Amniotic stem cell (primary cell): ENCODE results near the gene CAD.

ENCODE experiments used
- DNase-seq: peaks from one replicate; lab custom pipeline; 2025; lab: John Stamatoyannopoulos, UW

The CAD gene

GRCh38 chr2:27198627-27199026, 18.5 kb upstream of the CAD start:
- no peak for DNase-seq

DNA sequence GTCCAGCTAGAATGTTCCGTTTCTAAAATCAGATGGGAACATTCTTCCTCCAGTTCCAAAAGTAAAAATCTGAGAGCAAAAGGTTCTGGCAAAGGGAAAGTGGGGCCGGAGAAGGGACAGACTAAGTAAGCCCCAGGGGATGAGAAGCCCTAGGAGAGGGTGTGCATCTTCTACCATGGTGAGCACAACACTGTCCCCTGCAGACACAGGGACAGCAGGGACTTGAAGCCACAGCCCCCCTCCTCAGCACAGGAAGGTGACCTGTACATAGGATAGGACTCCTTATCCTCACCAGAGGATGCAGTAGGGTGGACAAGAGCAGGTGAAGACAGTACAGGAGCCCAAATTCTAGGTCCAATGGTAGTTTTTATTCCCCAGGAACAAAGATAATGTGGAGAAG, 17.9 kb upstream of the CAD start:
- DNase-seq = no peak

DNA sequence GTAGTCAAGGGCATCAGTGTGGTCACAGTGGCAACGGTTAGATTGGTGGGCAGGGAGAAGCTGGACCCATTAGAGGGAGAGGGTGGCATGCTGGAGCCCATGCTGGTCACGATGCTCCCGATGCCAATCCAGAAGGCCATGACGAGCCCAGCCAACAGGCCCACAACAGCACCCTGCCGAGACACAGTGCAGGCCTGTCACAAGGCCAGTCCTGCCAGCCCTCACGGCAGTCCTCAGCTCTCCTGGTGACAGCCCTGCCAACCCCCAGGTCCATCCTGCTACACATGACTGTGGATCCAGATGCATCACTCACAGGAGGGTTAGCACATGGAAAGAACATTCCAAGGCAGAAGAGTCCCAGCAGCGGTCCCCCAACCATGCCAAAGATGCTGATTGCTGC, 15.5 kb upstream of the CAD start:
- no peak for DNase-seq

DNA sequence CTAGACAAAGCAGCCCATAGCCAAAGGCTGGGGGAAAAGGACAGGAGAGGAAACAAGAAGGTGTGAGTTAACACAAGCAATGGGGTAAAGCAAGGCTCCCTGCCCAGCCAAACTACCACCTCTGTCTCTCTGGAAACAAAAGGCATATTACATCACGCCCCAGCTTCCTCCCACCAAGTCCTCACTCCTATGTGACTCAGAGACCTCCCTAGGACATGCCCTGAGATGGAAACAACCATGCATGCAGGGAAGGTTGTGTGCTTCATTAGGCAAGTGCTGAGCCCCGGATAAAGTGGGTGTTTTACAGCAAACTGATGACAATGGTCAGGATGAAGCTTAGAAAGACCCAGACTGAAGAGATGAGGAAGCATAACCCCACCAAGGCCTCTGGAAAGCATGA, 14.3 kb upstream of the CAD start:
- no peak for DNase-seq

- DNase-seq = no peak
Measured at GRCh38 chr2:27203741-27204140, 13.4 kb upstream of the CAD start.

GRCh38 chr2:27204566-27204965, 12.6 kb upstream of the CAD start:
- no peak for DNase-seq

- DNase-seq = no peak
Measured at GRCh38 chr2:27205206-27205605, 12.0 kb upstream of the CAD start.

DNA sequence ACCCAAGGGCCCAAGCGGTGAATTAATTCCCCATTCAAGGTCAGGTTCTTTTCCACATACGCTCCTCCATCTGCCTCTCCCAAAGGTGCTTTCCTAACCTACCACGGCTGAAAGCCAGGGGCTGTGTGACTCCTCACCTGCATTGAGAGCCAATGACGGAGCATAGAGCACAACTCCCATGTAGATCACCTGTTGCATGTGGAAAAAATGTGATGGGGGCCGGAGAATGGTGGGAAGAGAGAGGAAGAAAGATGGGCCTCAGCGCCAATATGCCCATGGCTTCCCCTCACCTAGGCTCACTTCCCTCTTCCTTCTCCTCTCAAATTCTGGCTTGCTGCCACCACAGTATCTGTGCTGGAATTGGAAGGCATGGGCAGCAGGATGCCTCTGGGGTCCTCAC, 10.8 kb upstream of the CAD start:
- DNase-seq = no peak

DNA sequence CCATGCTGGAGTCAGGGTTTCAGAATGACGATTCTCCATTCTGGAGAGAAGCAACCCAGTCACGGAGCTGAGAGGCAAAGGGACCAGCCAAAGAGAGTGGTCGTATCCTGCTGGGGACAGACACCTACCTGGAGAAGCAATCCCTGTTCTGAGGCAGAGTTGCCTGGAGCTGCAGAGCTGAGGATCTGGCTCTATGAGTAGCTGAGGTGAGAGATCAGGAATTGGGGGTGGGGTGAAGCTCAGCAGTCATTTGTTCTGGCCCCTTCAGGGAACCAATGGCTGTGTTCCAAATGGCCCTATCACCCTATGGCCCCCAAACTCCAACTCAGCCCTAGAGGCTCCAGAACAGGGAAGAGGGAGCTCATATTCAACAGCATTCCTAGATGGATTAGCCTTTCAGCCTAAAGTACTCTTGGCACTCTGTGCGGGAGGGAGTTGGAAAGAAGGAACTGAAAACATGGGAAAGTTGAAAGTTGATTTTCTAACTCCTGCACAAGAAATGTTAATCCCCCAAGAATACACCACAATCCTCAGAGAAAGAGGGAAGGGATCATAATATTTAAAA, 8.6 kb upstream of the CAD start:
- DNase-seq = no peak

GRCh38 chr2:27209621-27210401, 7.4 kb upstream of the CAD start:
- DNase-seq = no peak

GRCh38 chr2:27211241-27211942, 5.8 kb upstream of the CAD start:
- no peak for DNase-seq

DNA sequence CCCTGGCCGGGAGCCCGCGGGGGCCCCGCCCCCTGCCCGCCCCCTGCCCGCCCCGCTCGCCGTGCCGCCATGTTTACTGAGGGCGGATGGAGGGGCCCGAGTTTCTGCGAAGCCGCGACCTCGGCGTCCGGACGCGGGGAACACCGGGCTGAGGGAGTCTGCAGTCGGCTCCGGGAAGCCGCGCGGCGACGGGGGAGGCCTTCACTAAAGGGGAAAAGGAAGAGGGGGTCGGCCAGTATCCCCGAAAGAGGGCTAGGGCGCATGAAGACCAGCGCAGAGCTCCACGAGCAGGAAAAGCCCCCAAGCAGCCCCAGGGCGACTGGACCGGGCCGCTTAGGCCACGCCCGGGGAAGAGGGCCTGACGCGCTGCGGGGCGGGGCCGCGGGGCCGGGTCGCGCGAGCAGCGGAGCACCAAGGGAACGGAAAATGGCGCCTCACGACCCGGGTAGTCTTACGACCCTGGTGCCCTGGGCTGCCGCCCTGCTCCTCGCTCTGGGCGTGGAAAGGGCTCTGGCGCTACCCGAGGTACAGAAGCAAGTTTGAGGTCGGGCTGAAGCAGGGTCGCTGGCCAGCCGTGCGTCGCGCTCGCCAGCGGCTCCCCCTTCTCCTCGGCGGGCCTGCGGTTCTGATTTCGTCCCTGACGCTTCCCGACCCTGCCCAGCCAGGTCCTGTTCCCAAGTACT, 5.1 kb upstream of the CAD start, which contains the start of the genes ATRAID and SLC5A6:
Gene ATRAID (plus strand): TSS at position 99 of the 683 bp plus-strand sequence. CDS start 328 bp downstream, at position 427.
Gene SLC5A6 (minus strand): TSS at position 326 of the 683 bp plus-strand sequence. CDS start 4,618 bp downstream, outside the sequence.
- DNase-seq = peak; percentile 80

DNA sequence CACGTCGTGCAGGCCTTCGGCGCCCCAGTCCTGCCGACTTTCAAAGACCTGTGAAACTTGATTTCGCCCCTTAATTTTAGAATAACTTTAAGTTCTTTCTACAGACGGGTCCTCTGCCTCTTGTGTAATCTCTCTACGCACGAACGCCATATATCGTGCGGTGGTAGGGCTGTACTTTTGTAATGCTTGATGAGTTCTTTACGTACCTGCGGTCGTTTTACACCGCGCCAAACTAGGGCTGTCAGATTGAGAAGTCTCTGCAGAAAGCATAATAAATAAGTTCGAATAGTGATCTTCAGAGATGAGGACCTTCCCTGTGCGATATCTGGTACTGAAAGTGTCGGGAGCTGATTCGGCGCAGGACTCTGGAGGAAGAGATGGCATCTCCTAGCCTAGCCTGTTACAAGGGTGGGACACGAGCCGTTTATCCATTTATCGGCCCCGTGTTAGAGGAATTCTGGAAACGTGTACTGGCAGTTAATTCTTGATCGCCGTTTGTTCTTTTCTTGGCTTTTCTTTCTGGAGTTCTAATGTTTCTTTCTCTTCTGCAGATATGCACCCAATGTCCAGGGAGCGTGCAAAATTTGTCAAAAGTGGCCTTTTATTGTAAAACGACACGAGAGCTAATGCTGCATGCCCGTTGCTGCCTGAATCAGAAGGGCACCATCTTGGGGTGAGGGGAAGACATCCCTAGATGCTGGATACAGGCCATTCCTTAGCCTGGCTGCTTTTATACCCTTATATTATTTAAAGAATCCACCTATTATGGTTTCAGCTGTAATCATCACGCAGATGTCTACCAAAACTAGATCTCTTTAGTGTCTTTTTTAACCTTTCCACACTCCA, 4.3 kb upstream of the CAD start:
- DNase-seq = no peak

DNA sequence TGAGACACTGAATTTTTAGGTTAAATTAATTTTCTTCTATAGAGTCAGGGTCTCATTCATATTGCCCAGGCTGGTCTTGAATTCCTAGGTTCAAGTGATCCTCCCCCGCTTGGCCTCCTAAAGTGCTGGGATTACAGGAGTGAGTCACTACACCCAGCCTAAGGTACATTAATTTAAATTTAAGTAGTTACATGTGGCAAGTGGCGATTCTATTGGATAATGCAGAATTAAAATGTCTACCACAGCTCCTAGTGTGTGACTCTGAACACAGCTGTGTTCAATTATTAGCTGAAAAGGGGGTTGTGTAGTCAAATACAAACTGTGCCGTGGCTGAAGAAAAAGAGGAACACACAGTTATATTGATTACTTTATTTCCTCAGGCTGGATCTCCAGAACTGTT, 2.2 kb upstream of the CAD start:
- DNase-seq = no peak

DNA sequence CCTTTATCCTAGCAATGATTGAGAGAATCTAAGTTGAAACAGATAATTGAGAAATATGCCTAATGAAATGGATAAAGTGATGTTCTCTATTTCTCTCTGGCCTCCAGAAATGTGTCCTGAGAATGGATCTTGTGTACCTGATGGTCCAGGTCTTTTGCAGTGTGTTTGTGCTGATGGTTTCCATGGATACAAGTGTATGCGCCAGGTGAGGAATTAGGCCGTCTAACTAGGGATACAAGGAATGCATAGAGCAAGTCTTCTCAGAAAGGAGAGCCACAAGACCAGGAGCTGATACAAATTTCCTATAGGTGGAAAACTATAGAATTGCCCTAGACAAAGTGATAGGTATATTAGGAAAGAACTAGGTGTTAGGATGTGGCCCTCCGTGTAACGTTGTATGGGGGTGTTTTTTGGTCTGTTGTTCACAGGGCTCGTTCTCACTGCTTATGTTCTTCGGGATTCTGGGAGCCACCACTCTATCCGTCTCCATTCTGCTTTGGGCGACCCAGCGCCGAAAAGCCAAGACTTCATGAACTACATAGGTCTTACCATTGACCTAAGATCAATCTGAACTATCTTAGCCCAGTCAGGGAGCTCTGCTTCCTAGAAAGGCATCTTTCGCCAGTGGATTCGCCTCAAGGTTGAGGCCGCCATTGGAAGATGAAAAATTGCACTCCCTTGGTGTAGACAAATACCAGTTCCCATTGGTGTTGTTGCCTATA, 592 bp upstream of the CAD start:
- no peak for DNase-seq

GRCh38 chr2:27218614-27219013, 1.4 kb downstream of the CAD start:
- DNase-seq = no peak

DNA sequence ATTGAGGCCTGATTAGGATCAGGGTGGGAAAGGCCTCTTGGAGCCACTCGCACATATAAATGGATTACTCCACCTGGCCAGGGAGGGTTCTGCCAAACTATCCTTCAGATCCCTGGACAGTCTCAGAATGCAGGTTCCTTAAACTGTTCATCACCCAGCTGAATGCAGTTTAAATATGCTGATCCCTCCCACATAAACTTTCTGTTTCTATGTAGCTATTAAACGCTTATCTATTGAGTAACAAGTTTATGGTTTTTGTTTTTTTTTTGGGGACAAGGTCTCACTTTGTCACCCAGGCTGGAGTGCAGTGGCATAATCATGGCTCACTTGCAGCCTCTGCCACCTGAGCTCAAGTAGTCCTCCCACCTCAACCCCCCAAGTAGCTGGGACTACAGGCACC, 1.9 kb downstream of the CAD start:
- DNase-seq = no peak

GRCh38 chr2:27220091-27220490, 2.9 kb downstream of the CAD start:
- no peak for DNase-seq

DNA sequence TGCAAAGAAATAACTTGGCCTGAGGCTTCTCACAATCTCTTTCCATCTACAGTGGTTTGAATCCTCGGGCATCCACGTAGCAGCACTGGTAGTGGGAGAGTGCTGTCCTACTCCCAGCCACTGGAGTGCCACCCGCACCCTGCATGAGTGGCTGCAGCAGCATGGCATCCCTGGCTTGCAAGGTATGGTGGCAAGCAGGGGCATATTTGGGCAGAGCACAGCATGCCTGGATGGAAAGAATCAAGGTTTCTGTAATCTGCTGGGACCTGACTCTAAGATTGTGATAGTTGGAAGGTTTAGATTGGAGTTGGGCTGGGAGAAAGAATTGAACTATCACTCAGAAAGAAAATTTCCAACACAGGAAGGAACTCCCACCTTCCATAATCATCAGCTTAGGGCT, 4.0 kb downstream of the CAD start:
- DNase-seq = no peak

- DNase-seq = no peak
Measured at GRCh38 chr2:27222407-27222806, 5.2 kb downstream of the CAD start.

- no peak for DNase-seq
Measured at GRCh38 chr2:27223416-27223815, 6.2 kb downstream of the CAD start.
